GM12878 (cell line): ENCODE measurements around the gene NPAS3. TPM values are rescaled to one million over a fixed set of nuclear protein-coding genes. Genes with fewer than 3 reads are reported as not detected.

Experiments used
- HDGF ChIP-seq: fragments of 450-650 bp; IDR thresholded peaks from 2 replicates; pipeline ENCODE4 v1.6.1; 2016; ENCODE audit warnings: antibody characterized with exemption
- KDM1A ChIP-seq: fragments of 200-600 bp; sonication (generic); IDR thresholded peaks from 2 replicates; pipeline ENCODE4 v1.6.1; 2016; ENCODE audit warnings: borderline replicate concordance
- PRDM15 ChIP-seq: fragments of 450-650 bp; formaldehyde crosslinking; IDR thresholded peaks from 2 replicates; pipeline ENCODE4 v1.4.0; 2020; ENCODE audit warnings: mild to moderate bottlenecking, moderate library complexity
- RAD51 ChIP-seq: fragments of 450-650 bp; IDR thresholded peaks from 2 replicates; pipeline ENCODE4 v1.6.1; 2016; ENCODE audit warnings: moderate library complexity, mild to moderate bottlenecking, inconsistent platforms
- RB1 ChIP-seq: fragments of 450-650 bp; formaldehyde crosslinking; IDR thresholded peaks from 2 replicates; pipeline ENCODE4 v1.6.1; 2017; ENCODE audit warnings: mild to moderate bottlenecking, borderline replicate concordance
- RCOR1 ChIP-seq: conservative IDR thresholded peaks from 2 replicates; pipeline ENCODE4 v1.6.1; 2012; ENCODE audit warnings: low read depth, low read length, improper control_type of control experiment
- SMAD1 ChIP-seq: fragments of 450-650 bp; IDR thresholded peaks from 2 replicates; pipeline ENCODE4 v1.6.1; 2018; ENCODE audit warnings: mild to moderate bottlenecking, low read depth; ENCODE audit not compliant: partially characterized antibody
- ZBTB40 ChIP-seq: fragments of 450-650 bp; IDR thresholded peaks from 2 replicates; pipeline ENCODE4 v1.6.1; 2016; ENCODE audit warnings: mild to moderate bottlenecking, moderate library complexity, borderline replicate concordance
- polyA plus RNA-seq, 11 experiments: library from polyadenylated mRNA; depleted of rRNA in 4 of 11; unstranded in 6 of 11; stranded (reverse) in 5 of 11; fragments of >200 nt; fragmentation: Nextera tagmentation in 4 of 11; fragmentation: Illumina TruSeq in 1 of 11; extraction: Ambion mirVana in 4 of 11; extraction: Trizol in 1 of 11; gene quantifications; 1 replicate in 1 of 11; 2 replicates in 10 of 11; pipeline versions ENCODE4 v1.2.1 to v1.2.3, GENCODE V29; 2011 to 2016; ENCODE audit warnings: inconsistent platforms in 2 of 11, missing spikeins in 2 of 11, low read depth in 1 of 11
- total RNA-seq, 4 experiments: library from RNA; depleted of rRNA in 3 of 4; stranded (reverse); fragments of >200 nt in 3 of 4; fragmentation: Illumina TruSeq in 1 of 4; extraction: Trizol in 1 of 4; gene quantifications; 2 replicates each; pipeline versions ENCODE4 v1.2.1 to v1.2.3, GENCODE V29; 2013 to 2021

NPAS3 gene
- total and polyA plus RNA-seq, 10 of the 15 experiments (the other 5 are each of a cell fraction or from before 2014, with no cell fraction given): under 0.01 to 2.7 (median 0.03) TPM; not detected in 6

- TF ChIP-seq KDM1A (no peak), PRDM15 (CRISPR knock-in tag) (no peak), RAD51 (no peak), ZBTB40 (no peak), RB1 (no peak), RCOR1 (no peak), SMAD1 (no peak), HDGF (no peak)
Observed at GRCh38 chr14:33710273-33710672, 771.6 kb downstream of the NPAS3 start (continued).
